Activated effector memory CD4-positive, alpha-beta T cell treated with Interleukin-2 at 50 U/mL for 16 hours (primary cell): ENCODE data around the gene FFAR1.

Experiments used
- DNase-seq: peaks from one replicate; pipeline ENCODE4 v3.0.0-alpha.2; 2020

FFAR1 gene

DNA sequence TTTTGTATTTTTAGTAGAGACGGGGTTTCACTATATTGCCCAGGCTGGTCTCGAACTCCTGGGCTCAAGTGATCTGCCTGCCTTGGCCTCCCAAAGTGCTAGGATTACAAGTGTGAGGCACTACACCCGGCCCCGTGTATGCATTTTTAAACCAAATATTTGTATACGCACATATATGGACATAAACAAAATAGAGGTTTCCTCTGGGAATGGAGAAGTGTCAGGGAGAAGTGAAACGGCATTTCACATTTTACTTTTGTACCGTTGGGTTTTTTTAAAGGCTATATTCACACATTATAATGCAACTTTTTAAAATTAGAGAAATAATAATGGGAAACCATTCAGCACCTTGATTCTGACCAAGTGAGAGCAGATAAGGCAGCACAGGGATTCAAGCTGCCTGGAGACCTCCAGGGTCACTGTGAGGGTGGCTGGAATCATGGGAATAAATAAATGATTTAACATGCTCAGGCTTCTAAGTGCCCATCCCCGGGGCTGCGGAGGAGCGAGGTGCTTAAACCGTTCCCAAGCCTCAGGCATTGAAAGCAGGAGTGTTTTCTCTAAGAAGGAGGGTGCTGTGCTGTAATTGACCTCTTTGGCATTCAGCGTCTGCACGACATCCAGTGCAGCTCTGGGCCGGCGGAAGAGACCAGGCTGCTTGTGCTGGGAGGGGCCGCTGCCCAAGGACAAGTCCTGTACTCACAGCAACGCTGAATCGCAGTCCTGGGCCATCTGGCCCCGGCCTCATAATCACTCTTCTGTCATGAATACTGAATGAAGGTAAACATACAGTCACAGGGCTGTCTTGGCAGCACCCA lies 47.9 kb downstream of the FFAR1 start:
- no peak for DNase-seq

DNA sequence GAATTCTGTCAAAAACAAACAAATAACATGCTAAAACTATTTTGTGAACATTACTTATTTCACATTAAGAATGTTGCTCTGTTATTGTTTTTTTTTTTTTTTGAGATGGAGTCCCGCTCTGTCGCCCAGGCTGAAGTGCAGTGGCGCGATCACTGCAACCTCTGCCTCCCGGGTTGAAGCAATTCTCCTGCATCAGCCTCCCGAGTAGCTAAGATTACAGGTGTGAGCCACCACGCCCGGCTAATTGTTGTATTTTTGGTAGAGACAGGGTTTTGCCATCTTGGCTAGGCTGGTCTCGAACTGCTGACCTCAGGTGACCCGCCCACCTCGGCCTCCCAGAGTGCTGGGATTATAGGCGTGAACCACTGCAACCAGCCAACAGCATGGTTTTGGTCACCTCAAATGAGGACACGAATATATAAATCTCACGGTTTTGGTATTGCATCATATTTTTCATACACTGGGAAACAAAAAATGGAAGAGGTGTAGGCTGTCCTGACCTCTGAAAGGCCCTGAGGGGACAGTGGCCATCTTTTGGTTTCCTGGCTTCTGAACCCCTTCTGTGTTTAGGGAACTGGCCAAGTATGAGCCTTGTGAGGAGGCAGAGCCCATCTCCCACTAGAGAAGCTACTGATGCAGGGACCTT lies 48.7 kb downstream of the FFAR1 start:
- DNase-seq = no peak

DNA sequence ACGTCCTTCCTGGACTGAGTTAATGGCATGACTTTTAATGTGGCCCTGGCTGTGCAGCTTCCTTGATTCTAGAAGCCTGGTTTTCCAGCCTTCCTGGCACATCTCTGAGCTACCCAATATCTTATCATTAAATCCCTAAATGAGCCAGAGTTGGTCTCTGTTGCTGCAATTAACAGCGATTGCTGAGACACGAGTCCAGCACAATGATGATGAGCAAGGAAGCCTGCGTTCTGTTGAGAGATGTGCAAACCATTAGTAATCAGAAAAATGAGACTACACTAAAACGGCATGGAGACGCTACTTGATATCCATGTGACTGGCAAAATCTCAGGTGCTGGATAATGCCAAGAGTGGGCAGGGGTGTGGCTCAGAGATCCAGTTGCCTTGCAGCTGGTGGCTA lies 49.4 kb downstream of the FFAR1 start:
- no peak for DNase-seq
